ENCODE measurements around the gene FOXC2.

The FOXC2 gene

DNA sequence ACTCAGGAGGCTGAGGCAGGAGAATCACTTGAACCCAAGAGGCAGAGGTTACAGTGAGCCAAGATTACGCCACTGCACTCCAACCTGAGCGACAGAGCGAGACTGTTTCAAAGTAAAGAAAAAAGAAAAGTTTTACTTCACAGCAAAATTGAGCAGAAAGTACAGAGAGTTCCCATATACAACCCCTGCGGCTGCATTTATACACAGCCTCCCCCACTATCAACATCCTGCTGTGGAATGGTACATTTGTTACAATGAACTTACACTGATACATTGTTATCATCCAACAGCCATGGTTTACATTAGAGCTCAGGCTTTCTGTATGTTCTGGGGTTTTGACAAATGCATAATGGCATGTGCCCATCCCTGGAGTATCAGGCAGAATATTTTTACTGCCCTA is 9.0 kb upstream of the FOXC2 start:
- no peak for TF ChIP-seq TOX (CRISPR knock-in tag; IDR thresholded peaks at IDR 0.05; ENCODE audit: borderline replicate concordance)
- no peak for TF ChIP-seq OSR1 (CRISPR knock-in tag; IDR thresholded peaks at IDR 0.05)
- TF ChIP-seq RARB (CRISPR knock-in tag; IDR thresholded peaks at IDR 0.05): no peak
- TF ChIP-seq, protein P1, sequence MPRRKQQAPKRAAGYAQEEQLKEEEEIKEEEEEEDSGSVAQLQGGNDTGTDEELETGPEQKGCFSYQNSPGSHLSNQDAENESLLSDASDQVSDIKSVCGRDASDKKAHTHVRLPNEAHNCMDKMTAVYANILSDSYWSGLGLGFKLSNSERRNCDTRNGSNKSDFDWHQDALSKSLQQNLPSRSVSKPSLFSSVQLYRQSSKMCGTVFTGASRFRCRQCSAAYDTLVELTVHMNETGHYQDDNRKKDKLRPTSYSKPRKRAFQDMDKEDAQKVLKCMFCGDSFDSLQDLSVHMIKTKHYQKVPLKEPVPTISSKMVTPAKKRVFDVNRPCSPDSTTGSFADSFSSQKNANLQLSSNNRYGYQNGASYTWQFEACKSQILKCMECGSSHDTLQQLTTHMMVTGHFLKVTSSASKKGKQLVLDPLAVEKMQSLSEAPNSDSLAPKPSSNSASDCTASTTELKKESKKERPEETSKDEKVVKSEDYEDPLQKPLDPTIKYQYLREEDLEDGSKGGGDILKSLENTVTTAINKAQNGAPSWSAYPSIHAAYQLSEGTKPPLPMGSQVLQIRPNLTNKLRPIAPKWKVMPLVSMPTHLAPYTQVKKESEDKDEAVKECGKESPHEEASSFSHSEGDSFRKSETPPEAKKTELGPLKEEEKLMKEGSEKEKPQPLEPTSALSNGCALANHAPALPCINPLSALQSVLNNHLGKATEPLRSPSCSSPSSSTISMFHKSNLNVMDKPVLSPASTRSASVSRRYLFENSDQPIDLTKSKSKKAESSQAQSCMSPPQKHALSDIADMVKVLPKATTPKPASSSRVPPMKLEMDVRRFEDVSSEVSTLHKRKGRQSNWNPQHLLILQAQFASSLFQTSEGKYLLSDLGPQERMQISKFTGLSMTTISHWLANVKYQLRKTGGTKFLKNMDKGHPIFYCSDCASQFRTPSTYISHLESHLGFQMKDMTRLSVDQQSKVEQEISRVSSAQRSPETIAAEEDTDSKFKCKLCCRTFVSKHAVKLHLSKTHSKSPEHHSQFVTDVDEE (CRISPR knock-in tag; IDR thresholded peaks at IDR 0.05): no peak
- TF ChIP-seq, protein P2, sequence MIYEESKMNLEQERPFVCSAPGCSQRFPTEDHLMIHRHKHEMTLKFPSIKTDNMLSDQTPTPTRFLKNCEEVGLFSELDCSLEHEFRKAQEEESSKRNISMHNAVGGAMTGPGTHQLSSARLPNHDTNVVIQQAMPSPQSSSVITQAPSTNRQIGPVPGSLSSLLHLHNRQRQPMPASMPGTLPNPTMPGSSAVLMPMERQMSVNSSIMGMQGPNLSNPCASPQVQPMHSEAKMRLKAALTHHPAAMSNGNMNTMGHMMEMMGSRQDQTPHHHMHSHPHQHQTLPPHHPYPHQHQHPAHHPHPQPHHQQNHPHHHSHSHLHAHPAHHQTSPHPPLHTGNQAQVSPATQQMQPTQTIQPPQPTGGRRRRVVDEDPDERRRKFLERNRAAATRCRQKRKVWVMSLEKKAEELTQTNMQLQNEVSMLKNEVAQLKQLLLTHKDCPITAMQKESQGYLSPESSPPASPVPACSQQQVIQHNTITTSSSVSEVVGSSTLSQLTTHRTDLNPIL (CRISPR knock-in tag; IDR thresholded peaks at IDR 0.05; ENCODE audit: low read depth): no peak
- TF ChIP-seq, protein P3, sequence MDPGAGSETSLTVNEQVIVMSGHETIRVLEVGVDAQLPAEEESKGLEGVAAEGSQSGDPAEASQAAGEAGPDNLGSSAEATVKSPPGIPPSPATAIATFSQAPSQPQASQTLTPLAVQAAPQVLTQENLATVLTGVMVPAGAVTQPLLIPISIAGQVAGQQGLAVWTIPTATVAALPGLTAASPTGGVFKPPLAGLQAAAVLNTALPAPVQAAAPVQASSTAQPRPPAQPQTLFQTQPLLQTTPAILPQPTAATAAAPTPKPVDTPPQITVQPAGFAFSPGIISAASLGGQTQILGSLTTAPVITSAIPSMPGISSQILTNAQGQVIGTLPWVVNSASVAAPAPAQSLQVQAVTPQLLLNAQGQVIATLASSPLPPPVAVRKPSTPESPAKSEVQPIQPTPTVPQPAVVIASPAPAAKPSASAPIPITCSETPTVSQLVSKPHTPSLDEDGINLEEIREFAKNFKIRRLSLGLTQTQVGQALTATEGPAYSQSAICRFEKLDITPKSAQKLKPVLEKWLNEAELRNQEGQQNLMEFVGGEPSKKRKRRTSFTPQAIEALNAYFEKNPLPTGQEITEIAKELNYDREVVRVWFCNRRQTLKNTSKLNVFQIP (CRISPR knock-in tag; IDR thresholded peaks at IDR 0.05; ENCODE audit: borderline replicate concordance, low read depth): no peak
- TF ChIP-seq ZNF70 (CRISPR knock-in tag; IDR thresholded peaks at IDR 0.05): no peak
- TF ChIP-seq CSDC2 (CRISPR knock-in tag; IDR thresholded peaks at IDR 0.05): no peak
- TF ChIP-seq ZNF565 (CRISPR knock-in tag; conservative IDR thresholded peaks at IDR 0.05; ENCODE audit: low read depth): no peak
- no peak for TF ChIP-seq ZFP3 (CRISPR knock-in tag; IDR thresholded peaks at IDR 0.05)
- TF ChIP-seq TCF4 (CRISPR knock-in tag; IDR thresholded peaks at IDR 0.05; ENCODE audit: borderline replicate concordance): no peak
- TF ChIP-seq SNAI2 (CRISPR knock-in tag; IDR thresholded peaks at IDR 0.05): no peak
- TF ChIP-seq GLIS3 (CRISPR knock-in tag; IDR thresholded peaks at IDR 0.05): no peak
- TF ChIP-seq, protein P4, sequence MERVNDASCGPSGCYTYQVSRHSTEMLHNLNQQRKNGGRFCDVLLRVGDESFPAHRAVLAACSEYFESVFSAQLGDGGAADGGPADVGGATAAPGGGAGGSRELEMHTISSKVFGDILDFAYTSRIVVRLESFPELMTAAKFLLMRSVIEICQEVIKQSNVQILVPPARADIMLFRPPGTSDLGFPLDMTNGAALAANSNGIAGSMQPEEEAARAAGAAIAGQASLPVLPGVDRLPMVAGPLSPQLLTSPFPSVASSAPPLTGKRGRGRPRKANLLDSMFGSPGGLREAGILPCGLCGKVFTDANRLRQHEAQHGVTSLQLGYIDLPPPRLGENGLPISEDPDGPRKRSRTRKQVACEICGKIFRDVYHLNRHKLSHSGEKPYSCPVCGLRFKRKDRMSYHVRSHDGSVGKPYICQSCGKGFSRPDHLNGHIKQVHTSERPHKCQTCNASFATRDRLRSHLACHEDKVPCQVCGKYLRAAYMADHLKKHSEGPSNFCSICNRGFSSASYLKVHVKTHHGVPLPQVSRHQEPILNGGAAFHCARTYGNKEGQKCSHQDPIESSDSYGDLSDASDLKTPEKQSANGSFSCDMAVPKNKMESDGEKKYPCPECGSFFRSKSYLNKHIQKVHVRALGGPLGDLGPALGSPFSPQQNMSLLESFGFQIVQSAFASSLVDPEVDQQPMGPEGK (CRISPR knock-in tag; IDR thresholded peaks at IDR 0.05; ENCODE audit: borderline replicate concordance): no peak
- TF ChIP-seq ZFP30 (CRISPR knock-in tag; IDR thresholded peaks at IDR 0.05): no peak
- no peak for TF ChIP-seq PPARA (CRISPR knock-in tag; IDR thresholded peaks at IDR 0.05; ENCODE audit: borderline replicate concordance)
- TF ChIP-seq ISL1 (CRISPR knock-in tag; IDR thresholded peaks at IDR 0.05): no peak
- no peak for TF ChIP-seq ARNTL (CRISPR knock-in tag; IDR thresholded peaks at IDR 0.05; ENCODE audit: borderline replicate concordance, low read depth)
- no peak for TF ChIP-seq ZNF8 (CRISPR knock-in tag; IDR thresholded peaks at IDR 0.05)
- no peak for ATAC-seq

DNA sequence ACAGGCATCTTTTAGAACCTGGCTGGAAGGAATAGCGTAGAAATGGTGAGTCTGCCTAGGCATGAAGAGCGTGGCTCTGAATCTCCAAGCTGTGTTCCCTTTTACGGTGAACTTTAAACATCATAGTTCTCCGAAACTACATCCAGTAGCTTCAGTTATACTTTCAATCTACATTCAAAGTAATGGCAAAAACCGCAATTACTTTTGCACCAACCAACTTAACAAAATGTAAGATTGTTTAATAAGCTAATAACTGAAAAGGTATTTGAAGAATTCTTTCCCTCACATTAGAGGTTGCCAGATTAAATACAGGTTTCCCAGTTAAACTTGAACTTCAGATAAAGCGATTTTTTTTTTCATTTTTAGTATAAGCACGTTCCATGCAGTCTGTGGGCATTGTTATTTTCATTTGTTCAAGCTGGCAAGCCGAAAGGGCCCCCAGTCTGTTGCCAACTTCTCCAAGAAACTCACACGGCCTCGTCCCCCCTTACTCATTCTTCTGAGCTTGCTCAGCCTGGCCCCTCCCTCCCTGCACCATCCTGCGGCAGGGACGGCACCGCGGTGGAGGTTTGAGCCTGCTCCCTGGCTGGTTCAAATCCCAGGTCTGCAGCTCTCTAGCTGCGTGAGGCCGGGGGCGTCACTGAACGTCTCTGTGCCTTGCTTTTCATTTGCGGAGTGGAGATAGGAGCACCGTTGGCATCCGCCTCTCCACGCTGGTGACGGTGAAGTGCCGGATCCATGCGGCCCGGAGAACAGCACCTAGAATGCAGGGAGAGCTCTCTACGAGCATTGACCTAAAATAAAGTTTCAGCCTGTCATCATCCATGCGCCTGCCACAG is 8.1 kb upstream of the FOXC2 start:
- no peak for TF ChIP-seq PPARA (CRISPR knock-in tag; IDR thresholded peaks at IDR 0.05; ENCODE audit: borderline replicate concordance)
- TF ChIP-seq BACH2 (CRISPR knock-in tag; IDR thresholded peaks at IDR 0.05; ENCODE audit: borderline replicate concordance): no peak
- no peak for TF ChIP-seq ISL1 (CRISPR knock-in tag; IDR thresholded peaks at IDR 0.05)
- TF ChIP-seq SNAI2 (CRISPR knock-in tag; IDR thresholded peaks at IDR 0.05): no peak
- ATAC-seq: no peak

DNA sequence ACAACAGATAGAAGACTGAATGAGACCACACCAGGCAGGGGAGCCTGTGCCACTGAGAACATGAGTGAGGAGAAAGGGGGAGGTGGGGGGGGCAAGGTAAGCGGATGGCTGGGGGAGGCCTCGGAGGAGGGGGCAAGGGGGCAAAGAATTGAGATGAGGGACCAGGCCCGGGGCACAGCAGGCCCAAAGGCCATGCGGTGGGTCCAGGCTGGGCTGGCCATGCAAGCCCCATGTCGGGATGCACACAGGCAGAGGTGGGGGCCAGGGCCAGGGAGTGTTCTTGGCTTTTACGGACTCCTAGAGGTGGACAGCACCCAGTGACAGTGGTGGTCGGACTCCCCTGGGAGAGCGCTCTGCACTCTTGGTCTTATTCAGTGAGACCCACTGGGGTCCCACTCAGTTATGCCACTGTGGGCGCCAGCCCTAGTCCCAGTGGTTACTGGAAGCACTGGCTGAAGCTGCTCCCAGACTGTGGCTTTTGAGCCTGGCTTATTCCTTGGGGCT is 6.8 kb upstream of the FOXC2 start:
- ATAC-seq: no peak
- TF ChIP-seq PPARA (CRISPR knock-in tag; IDR thresholded peaks at IDR 0.05; ENCODE audit: borderline replicate concordance) (no peak), ARNTL (CRISPR knock-in tag; IDR thresholded peaks at IDR 0.05; ENCODE audit: borderline replicate concordance, low read depth) (no peak), SNAI2 (CRISPR knock-in tag; IDR thresholded peaks at IDR 0.05) (no peak)

DNA sequence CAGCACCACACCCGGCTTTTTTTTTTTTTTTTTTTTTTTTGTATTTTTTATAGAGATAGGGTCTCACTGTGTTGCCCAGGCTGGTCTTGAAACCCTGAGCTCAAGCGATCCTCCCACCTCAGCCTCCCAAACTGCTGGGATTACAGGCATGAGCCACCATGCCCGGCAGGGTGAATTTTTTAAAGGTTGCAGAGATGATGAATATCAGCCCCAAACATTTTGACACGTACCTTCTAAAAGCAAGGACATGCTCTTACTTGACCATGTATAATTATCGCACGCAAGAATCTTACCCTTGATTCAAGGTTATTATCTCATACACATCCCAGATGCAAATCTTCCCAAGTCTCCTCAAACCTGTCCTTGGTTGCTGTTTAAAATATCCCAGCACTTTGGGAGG is 4.3 kb upstream of the FOXC2 start:
- no peak for ATAC-seq
- TF ChIP-seq, protein P1 (CRISPR knock-in tag; IDR thresholded peaks at IDR 0.05): no peak
- TF ChIP-seq ISL1 (CRISPR knock-in tag; IDR thresholded peaks at IDR 0.05): no peak
- no peak for TF ChIP-seq TCF4 (CRISPR knock-in tag; IDR thresholded peaks at IDR 0.05; ENCODE audit: borderline replicate concordance)
- TF ChIP-seq, protein P4 (CRISPR knock-in tag; IDR thresholded peaks at IDR 0.05; ENCODE audit: borderline replicate concordance): no peak
- TF ChIP-seq ZNF70 (CRISPR knock-in tag; IDR thresholded peaks at IDR 0.05): no peak
- TF ChIP-seq, protein P2 (CRISPR knock-in tag; IDR thresholded peaks at IDR 0.05; ENCODE audit: low read depth): no peak
- no peak for TF ChIP-seq TOX (CRISPR knock-in tag; IDR thresholded peaks at IDR 0.05; ENCODE audit: borderline replicate concordance)
